Smooth muscle cell (in vitro differentiated cells): Measurements from ENCODE around the gene POLA1. TPM values are rescaled to one million over a fixed set of nuclear protein-coding genes. Genes with fewer than 3 reads are reported as not detected.

Experiments used
- DNase-seq: peaks from one replicate; lab custom pipeline; 2025; ENCODE audit not compliant: unreplicated experiment; lab: John Stamatoyannopoulos, UW
- H2AFZ ChIP-seq: fragments of 200-600 bp; sonication (generic); 2 replicates; pipeline ENCODE4 v1.6.0; 2016; ENCODE audit warnings: antibody characterized with exemption, low read depth, mild to moderate bottlenecking
- H3F3A ChIP-seq: fragments of 200-600 bp; sonication (generic); 2 replicates; pipeline ENCODE4 v1.6.0; 2017; ENCODE audit warnings: antibody characterized with exemption, low read depth
- H3K27ac ChIP-seq: fragments of 200-600 bp; sonication (generic); 2 replicates; pipeline ENCODE4 v1.5.1; 2016; ENCODE audit warnings: low read depth, mild to moderate bottlenecking
- H3K27me3 ChIP-seq: fragments of 200-600 bp; sonication (generic); 2 replicates; pipeline ENCODE4 v1.6.1; 2016; ENCODE audit warnings: low read depth, mild to moderate bottlenecking
- H3K36me3 ChIP-seq: fragments of 200-600 bp; sonication (generic); 2 replicates; pipeline ENCODE4 v1.5.1; 2016; ENCODE audit warnings: low read depth
- H3K4me1 ChIP-seq: fragments of 200-600 bp; sonication (generic); 2 replicates; pipeline ENCODE4 v1.5.1; 2016; ENCODE audit warnings: low read depth
- H3K4me2 ChIP-seq: fragments of 200-600 bp; sonication (generic); 2 replicates; pipeline ENCODE4 v1.6.0; 2016; ENCODE audit warnings: mild to moderate bottlenecking
- H3K4me3 ChIP-seq: fragments of 200-600 bp; sonication (generic); 2 replicates; pipeline ENCODE4 v1.5.1; 2016; ENCODE audit warnings: mild to moderate bottlenecking
- H3K79me2 ChIP-seq: fragments of 200-600 bp; sonication (generic); 2 replicates; pipeline ENCODE4 v1.6.0; 2016; ENCODE audit warnings: low read depth, mild to moderate bottlenecking
- H3K9ac ChIP-seq: fragments of 200-600 bp; sonication (generic); 2 replicates; pipeline ENCODE4 v1.6.0; 2016; ENCODE audit warnings: low read depth
- H3K9me3 ChIP-seq: fragments of 200-600 bp; sonication (generic); replicated peaks from 2 replicates; pipeline ENCODE4 v1.5.1; 2016; ENCODE audit warnings: low read depth
- H4K20me1 ChIP-seq: fragments of 200-600 bp; sonication (generic); 2 replicates; pipeline ENCODE4 v1.6.0; 2016; ENCODE audit warnings: low read depth
- CTCF ChIP-seq: fragments of 200-600 bp; sonication (generic); IDR thresholded peaks from 2 replicates; pipeline ENCODE4 v1.5.1; 2017; ENCODE audit warnings: borderline replicate concordance, mild to moderate bottlenecking, antibody characterized with exemption; ENCODE audit not compliant: insufficient read depth, poor library complexity, severe bottlenecking
- WGBS: methylation state at CpG from one replicate; pipeline ENCODE4 v1.1.7; 2016; ENCODE audit warnings: low lambda C conversion rate; 5-methylcytosine and 5-hydroxymethylcytosine counted together
- polyA plus RNA-seq: library from polyadenylated mRNA; unstranded; fragments of >200 nt; fragmentation: Nextera tagmentation; extraction: Ambion mirVana; gene quantifications from 2 replicates; pipeline ENCODE4 v1.2.1, GENCODE V29; 2016
- total RNA-seq: library from RNA; depleted of rRNA; stranded (reverse); fragments of >200 nt; gene quantifications from 2 replicates; pipeline ENCODE4 v1.2.3, GENCODE V29; 2014

POLA1 gene
- total and polyA plus RNA-seq, 2 experiments from 2014 or later: 5.4 to 11.7 TPM

GRCh38 chrX:24920769-24921168 lies 227.1 kb downstream of the POLA1 start:
- Histone ChIP-seq H3K9ac (no peak overlapping the region), H3K9me3 (no peaks in the 10 kb centered on the region), H2AFZ (no peak overlapping the region), H4K20me1 (no peaks in the 10 kb centered on the region), H3K4me1 (no peaks in the 10 kb centered on the region), H3K4me3 (no peak overlapping the region), H3K27ac (no peak overlapping the region), H3K36me3 (no peaks in the 10 kb centered on the region), H3F3A (no peaks in the 10 kb centered on the region), H3K27me3 (no peaks in the 10 kb centered on the region), H3K79me2 (no peaks in the 10 kb centered on the region), H3K4me2 (no peak overlapping the region)
- no peak for TF ChIP-seq CTCF
- DNase-seq: no peak
- 97% methylated on average over 3 of the region's 3 CpGs for WGBS

DNA sequence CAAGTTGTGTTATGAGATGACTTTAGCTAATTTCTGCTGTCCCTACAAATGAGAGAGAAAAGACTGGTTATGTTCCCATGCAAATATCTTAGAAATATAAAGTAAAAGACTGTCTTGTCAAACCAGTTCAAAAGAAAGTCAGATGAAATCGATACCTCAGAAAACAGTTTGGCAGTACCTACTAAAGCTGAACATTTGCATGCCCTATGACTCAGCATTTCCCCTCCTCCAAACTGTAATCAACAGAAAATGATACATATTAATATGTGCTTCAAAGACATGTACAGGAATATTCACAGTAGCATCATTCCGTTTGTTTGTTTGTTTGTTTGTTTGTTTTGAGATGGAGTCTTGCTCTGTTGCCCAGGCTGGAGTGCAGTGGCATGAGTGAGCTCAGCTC lies 231.7 kb downstream of the POLA1 start:
- Histone ChIP-seq H3K36me3 (no peaks in the 10 kb centered on the region), H3K4me1 (no peaks in the 10 kb centered on the region), H3K27ac (no peak overlapping the region), H3K4me3 (no peak overlapping the region), H4K20me1 (no peaks in the 10 kb centered on the region), H3K27me3 (no peaks in the 10 kb centered on the region), H3K9ac (no peak overlapping the region), H3K9me3 (no peaks in the 10 kb centered on the region), H3F3A (no peaks in the 10 kb centered on the region), H2AFZ (no peak overlapping the region), H3K79me2 (no peaks in the 10 kb centered on the region), H3K4me2 (no peak overlapping the region)
- no peak for DNase-seq
- TF ChIP-seq CTCF: no peak
- WGBS: 95% methylated on average over 2 of the region's 2 CpGs

- 93% methylated on average over 5 of the region's 5 CpGs for WGBS
- Histone ChIP-seq H3K79me2 (no peaks in the 10 kb centered on the region), H3K4me2 (no peak overlapping the region), H2AFZ (no peak overlapping the region), H3K27ac (no peak overlapping the region), H3K4me1 (no peaks in the 10 kb centered on the region), H3K9ac (no peak overlapping the region), H3K36me3 (no peaks in the 10 kb centered on the region), H3K9me3 (no peaks in the 10 kb centered on the region), H4K20me1 (no peaks in the 10 kb centered on the region), H3F3A (no peaks in the 10 kb centered on the region), H3K27me3 (no peaks in the 10 kb centered on the region), H3K4me3 (no peak overlapping the region)
- TF ChIP-seq CTCF: no peak
- DNase-seq: no peak
These were observed 233.7 kb downstream of the POLA1 start for GRCh38 chrX:24927372-24927771.

GRCh38 chrX:24928114-24928513 lies 234.4 kb downstream of the POLA1 start:
- H3K4me3 ChIP-seq: no peak overlapping the region
- no peak for DNase-seq
- H3K79me2 ChIP-seq: no peaks in the 10 kb centered on the region
- H3F3A ChIP-seq: no peaks in the 10 kb centered on the region
- no peak overlapping the region for H3K9ac ChIP-seq
- H3K36me3 ChIP-seq: no peaks in the 10 kb centered on the region
- WGBS: 86% methylated on average over 6 of the region's 6 CpGs
- no peaks in the 10 kb centered on the region for H3K27me3 ChIP-seq
- no peaks in the 10 kb centered on the region for H3K4me1 ChIP-seq
- TF ChIP-seq CTCF: no peak
- H3K4me2 ChIP-seq: no peak overlapping the region
- no peaks in the 10 kb centered on the region for H3K9me3 ChIP-seq
- no peak overlapping the region for H2AFZ ChIP-seq
- H3K27ac ChIP-seq: no peak overlapping the region
- no peaks in the 10 kb centered on the region for H4K20me1 ChIP-seq
